Raji (cell line): ENCODE results near the gene PSME3.

Experiments used
- POLR2A ChIP-seq: IDR thresholded peaks from 2 replicates; pipeline ENCODE4 v1.6.1; 2011; ENCODE audit warnings: low read depth, low read length, control low read depth; ENCODE audit not compliant: insufficient read depth

Gene PSME3

GRCh38 chr17:42844271-42844670 is 11.1 kb downstream of the PSME3 start, which contains the start of gene AOC2:
TSS of gene AOC2 (plus strand) at chr17:42844580. CDS start at chr17:42844627, 47 bp downstream.
- TF ChIP-seq POLR2A, result no peak

GRCh38 chr17:42844761-42845555 is 11.8 kb downstream of the PSME3 start:
- no peak for TF ChIP-seq POLR2A

DNA sequence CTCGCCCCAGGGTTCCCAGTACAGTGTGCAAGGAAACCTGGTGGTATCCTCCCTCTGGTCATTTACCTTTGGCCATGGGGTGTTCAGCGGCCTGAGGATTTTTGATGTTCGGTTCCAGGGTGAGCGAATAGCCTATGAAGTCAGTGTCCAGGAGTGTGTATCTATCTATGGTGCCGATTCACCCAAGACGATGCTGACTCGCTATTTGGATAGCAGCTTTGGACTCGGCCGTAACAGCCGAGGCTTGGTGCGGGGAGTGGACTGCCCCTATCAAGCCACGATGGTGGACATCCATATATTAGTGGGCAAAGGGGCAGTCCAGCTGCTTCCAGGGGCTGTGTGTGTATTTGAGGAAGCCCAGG is 12.3 kb downstream of the PSME3 start:
- TF ChIP-seq POLR2A, result no peak

- no peak for TF ChIP-seq POLR2A
Observed at GRCh38 chr17:42845918-42846593, 12.9 kb downstream of the PSME3 start.

- TF ChIP-seq POLR2A, result no peak
Observed at GRCh38 chr17:42846594-42847280, 13.5 kb downstream of the PSME3 start.

GRCh38 chr17:42848093-42848492 is 14.9 kb downstream of the PSME3 start:
- TF ChIP-seq POLR2A, result no peak

- TF ChIP-seq POLR2A, result no peak
Observed at GRCh38 chr17:42849031-42849430, 15.8 kb downstream of the PSME3 start.

GRCh38 chr17:42849451-42850181 is 16.4 kb downstream of the PSME3 start:
- no peak for TF ChIP-seq POLR2A

DNA sequence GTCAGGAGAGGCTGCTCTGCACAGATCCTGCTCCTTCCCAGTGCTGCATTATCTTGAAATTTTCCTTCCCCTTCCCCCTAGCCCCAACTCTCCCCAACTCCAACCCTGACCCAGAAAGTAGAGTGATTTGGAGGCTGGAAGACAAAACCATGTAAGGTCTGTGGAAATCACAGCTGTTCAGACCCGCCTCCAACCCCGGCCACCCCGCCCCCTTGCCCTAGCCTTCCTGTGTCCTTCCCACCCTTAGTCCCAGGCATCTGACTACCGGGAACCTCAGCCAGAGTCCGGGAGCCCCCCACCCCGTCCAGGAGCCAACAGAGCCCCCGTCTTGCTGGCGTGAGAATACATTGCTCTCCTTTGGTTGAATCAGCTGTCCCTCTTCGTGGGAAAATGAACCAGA is 17.8 kb downstream of the PSME3 start, which contains the start of gene AOC3:
AOC3 (plus strand) TSS at position 246 of the 400 bp plus-strand sequence; CDS start at position 391, 145 bp downstream.
- no peak for TF ChIP-seq POLR2A

- no peak for TF ChIP-seq POLR2A
Observed at GRCh38 chr17:42852351-42852750, 19.2 kb downstream of the PSME3 start.

- no peak for TF ChIP-seq POLR2A
Observed at GRCh38 chr17:42853004-42853403, 19.8 kb downstream of the PSME3 start.

GRCh38 chr17:42853597-42853967 is 20.4 kb downstream of the PSME3 start:
- TF ChIP-seq POLR2A, result no peak

- TF ChIP-seq POLR2A, result no peak
Observed at GRCh38 chr17:42853968-42854790, 21.0 kb downstream of the PSME3 start.

GRCh38 chr17:42855048-42855596 is 21.9 kb downstream of the PSME3 start:
- TF ChIP-seq POLR2A, result no peak

GRCh38 chr17:42857389-42857788 is 24.2 kb downstream of the PSME3 start:
- TF ChIP-seq POLR2A, result no peak
